Measurements from ENCODE around the gene RAB1B. TPM values are rescaled to one million over a fixed set of nuclear protein-coding genes. Genes with fewer than 3 reads are reported as not detected.
"Not testable (repeated sequence)": the region's sequence is repeated elsewhere in the genome, so short reads cannot be mapped to it uniquely, and the experiment has no call there.

RAB1B gene
- total RNA-seq, 1 experiment from 2014 or later: 148 TPM

GRCh38 chr11:66310803-66311440, 42.5 kb downstream of the RAB1B start:
- H3K27me3 ChIP-seq (ENCODE audit: insufficient read depth, low read length); H4K20me1 ChIP-seq (ENCODE audit: insufficient read depth); H3K4me2 ChIP-seq (ENCODE audit: low read length); ATAC-seq; H3K4me3 ChIP-seq (replicated peaks in 1 of 2; ENCODE audit: low read depth in 1 of 2, low read length in 2 of 2); H3K36me3 ChIP-seq (ENCODE audit: control insufficient read depth in 1 of 2, insufficient read depth in 2 of 2, low read length in 2 of 2); DNase-seq (ENCODE audit: low read depth, low spot score); H3K79me2 ChIP-seq (ENCODE audit: insufficient read depth, low read length); H3K9ac ChIP-seq (ENCODE audit: low read length); BruUV-seq (replicated peaks); H3K9me2 ChIP-seq (ENCODE audit: insufficient read depth); H3K9me3 ChIP-seq (ENCODE audit: control insufficient read depth in 1 of 2, insufficient read depth in 1 of 2, low read depth in 1 of 2, low read length in 2 of 2); H3K27ac ChIP-seq (ENCODE audit: low read depth, low read length): not testable (repeated sequence)
- ChIA-PET RAD21 (ENCODE audit: low non-redundant PET in 1 of 2, low total read pairs in 2 of 2, uncharacterized antibody in 2 of 2, unreplicated experiment in 2 of 2) (interaction anchor here (1.8 to 2.9 kb wide), 3 partner anchors 25 to 75 kb away, joined by 6 to 17 read pairs (median 12); partner anchors contain the start of gene RIN1 (in 2 of the 2)), POLR2A (interaction anchor here (0.5 to 3.0 kb wide), 7 partner anchors 9 to 401 kb away, joined by 3 to 18 read pairs (median 7); partner anchors contain the start of genes RBM4B, RIN1 and YIF1A), CTCF (interaction anchor here (0.6 to 3.4 kb wide), 19 partner anchors 9 to 367 kb away, joined by 3 to 121 read pairs (median 10); partner anchors contain the start of genes MRPL11, RBM4B, RIN1 and TMEM151A)
- intact Hi-C loops (cut with micrococcal nuclease): loop anchor here (1.0 to 5.0 kb wide), 3 partner anchors 61 to 119 kb away; partner anchors contain the start of gene SLC29A2
- Histone ChIP-seq H3K4me1 (ENCODE audit: control insufficient read depth in 1 of 2, insufficient read depth in 2 of 2, low read length in 2 of 2) (peaks cover 16 to 37% of the 10 kb centered on the region in 2 experiments), H2AFZ (ENCODE audit: low read depth, low read length, poor library complexity, severe bottlenecking) (peak overlapping the region; percentile 16)

GRCh38 chr11:66311470-66311964, 43.1 kb downstream of the RAB1B start:
- H3K27ac ChIP-seq (ENCODE audit: low read depth, low read length): peak overlapping the region; percentile 72
- DNase-seq (ENCODE audit: low read depth, low spot score) (no peak), ATAC-seq (peak; percentile 57)
- CTCF ChIA-PET: interaction anchor here (0.6 to 3.4 kb wide), 22 partner anchors 9 to 367 kb away, joined by 3 to 121 read pairs (median 10); partner anchors contain the start of genes BRMS1, MRPL11, RBM4B and RIN1
- POLR2A ChIA-PET: interaction anchor here (0.7 to 3.0 kb wide), 7 partner anchors 10 to 366 kb away, joined by 3 to 18 read pairs (median 7); partner anchors contain the start of genes BRMS1, RBM4B, RIN1 and YIF1A
- RAD21 ChIA-PET (ENCODE audit: low non-redundant PET in 1 of 2, low total read pairs in 2 of 2, uncharacterized antibody in 2 of 2, unreplicated experiment in 2 of 2): interaction anchor here (1.8 to 2.9 kb wide), 3 partner anchors 24 to 75 kb away, joined by 6 to 17 read pairs (median 12); partner anchors contain the start of gene RIN1 (in 2 of the 2)
- H3K4me2 ChIP-seq (ENCODE audit: low read length): peak overlapping the region; percentile 99
- H3K4me1 ChIP-seq (ENCODE audit: control insufficient read depth in 1 of 2, insufficient read depth in 2 of 2, low read length in 2 of 2): peaks cover 16 to 37% of the 10 kb centered on the region in 2 experiments
- TF ChIP-seq EZH2phosphoT487 (IDR thresholded peaks at IDR 0.05; ENCODE audit: borderline replicate concordance) (no peak), ZNF274 (IDR thresholded peaks at IDR 0.05; ENCODE audit: low read depth, low read length) (no peak), JUND (IDR thresholded peaks at IDR 0.05) (no peak), RAD21 (IDR thresholded peaks at IDR 0.05; ENCODE audit: low read depth) (no peak), ELF1 (IDR thresholded peaks at IDR 0.05; ENCODE audit: borderline replicate concordance, low read depth) (no peak)
- H4K20me1 ChIP-seq (ENCODE audit: insufficient read depth): no peaks in the 10 kb centered on the region
- TSS peak; percentile 73 for BruUV-seq (replicated peaks)
- H3K9me3 ChIP-seq (ENCODE audit: control insufficient read depth in 1 of 2, insufficient read depth in 1 of 2, low read depth in 1 of 2, low read length in 2 of 2): no peaks in the 10 kb centered on the region
- H3K9ac ChIP-seq (ENCODE audit: low read length): peak overlapping the region; percentile 71
- H3K27me3 ChIP-seq (ENCODE audit: insufficient read depth, low read length): no peaks in the 10 kb centered on the region
- peak overlapping the region; percentile 41 to 57 for H3K4me3 ChIP-seq (replicated peaks in 1 of 2; ENCODE audit: low read depth in 1 of 2, low read length in 2 of 2)
- H2AFZ ChIP-seq (ENCODE audit: low read depth, low read length, poor library complexity, severe bottlenecking): peak overlapping the region; percentile 74
- intact Hi-C loops (cut with micrococcal nuclease): loop anchor here (1.0 to 5.0 kb wide), 3 partner anchors 61 to 119 kb away; partner anchors contain the start of gene SLC29A2
- H3K79me2 ChIP-seq (ENCODE audit: insufficient read depth, low read length): no peaks in the 10 kb centered on the region
- H3K9me2 ChIP-seq (ENCODE audit: insufficient read depth): no peaks in the 10 kb centered on the region
- no peaks in the 10 kb centered on the region for H3K36me3 ChIP-seq (ENCODE audit: control insufficient read depth in 1 of 2, insufficient read depth in 2 of 2, low read length in 2 of 2)
